Stimulated activated CD8-positive, alpha-beta memory T cell treated with anti-CD3 and anti-CD28 coated beads, Interleukin-12 subunit alpha, Interleukin-12 subunit beta, amount 100 ng/mL, for 4 hours (primary cell): ENCODE data around the gene HOXC12.
A peak's percentile ranks its signal among the peaks of the same experiment; 100 is the strongest.

Experiments used
- DNase-seq: peaks from one replicate; pipeline ENCODE4 v3.0.0-alpha.2; 2020; ENCODE audit warnings: low read depth

The HOXC12 gene

GRCh38 chr12:53983950-53984572 lies 29.4 kb downstream of the HOXC12 start:
- DNase-seq = no peak

- DNase-seq = peak; percentile 48
These were observed 30.4 kb downstream of the HOXC12 start, which contains the start of gene HOXC10 for GRCh38 chr12:53984901-53985691. Gene HOXC10 (plus strand): TSS chr12:53985146. CDS start chr12:53985260, 114 bp downstream.

GRCh38 chr12:53985692-53985993 lies 30.9 kb downstream of the HOXC12 start:
- DNase-seq = no peak

GRCh38 chr12:53985994-53986685 lies 31.4 kb downstream of the HOXC12 start:
- DNase-seq = no peak

- no peak for DNase-seq
These were observed 32.2 kb downstream of the HOXC12 start for GRCh38 chr12:53986686-53987483.

GRCh38 chr12:53987787-53988230 lies 33.1 kb downstream of the HOXC12 start:
- no peak for DNase-seq

- no peak for DNase-seq
These were observed 34.0 kb downstream of the HOXC12 start for GRCh38 chr12:53988541-53989226.

GRCh38 chr12:53989227-53990113 lies 34.8 kb downstream of the HOXC12 start:
- no peak for DNase-seq

- no peak for DNase-seq
These were observed 35.8 kb downstream of the HOXC12 start for GRCh38 chr12:53990311-53991076.

GRCh38 chr12:53991077-53991460 lies 36.4 kb downstream of the HOXC12 start:
- no peak for DNase-seq

- DNase-seq = no peak
These were observed 37.7 kb downstream of the HOXC12 start for GRCh38 chr12:53992377-53992889.

- no peak for DNase-seq
These were observed 38.7 kb downstream of the HOXC12 start for GRCh38 chr12:53993162-53994008.

GRCh38 chr12:53994009-53994263 lies 39.2 kb downstream of the HOXC12 start:
- DNase-seq = no peak

GRCh38 chr12:53994264-53995001 lies 39.7 kb downstream of the HOXC12 start:
- DNase-seq = no peak

GRCh38 chr12:53995002-53995377 lies 40.3 kb downstream of the HOXC12 start:
- DNase-seq = no peak

GRCh38 chr12:53995378-53996239 lies 40.9 kb downstream of the HOXC12 start:
- DNase-seq = no peak
